HG03378 (cell line): ENCODE results near the gene RAP1GDS1.

ENCODE experiments used
- ATAC-seq: cut with Tn5 transposase; IDR thresholded peaks from one replicate; pipeline ENCODE4 v1.9.1; 2021; ENCODE audit warnings: mild to moderate bottlenecking, moderate library complexity; ENCODE audit not compliant: unreplicated experiment

Gene RAP1GDS1

GRCh38 chr4:98260579-98261404 is at the start of gene RAP1GDS1:
TSS of gene RAP1GDS1 (plus strand) at chr4:98261384. CDS start at chr4:98261566, 182 bp downstream.
- ATAC-seq = peak; percentile 80

- no peak for ATAC-seq
Observed at GRCh38 chr4:98222306-98222705, 38.9 kb upstream of the RAP1GDS1 start.

- ATAC-seq = no peak
Observed at GRCh38 chr4:98226396-98226795, 34.8 kb upstream of the RAP1GDS1 start.

- ATAC-seq = no peak
Observed at GRCh38 chr4:98230961-98231360, 30.2 kb upstream of the RAP1GDS1 start.

GRCh38 chr4:98232202-98232601 is 29.0 kb upstream of the RAP1GDS1 start:
- no peak for ATAC-seq

- ATAC-seq = no peak
Observed at GRCh38 chr4:98237204-98237603, 24.0 kb upstream of the RAP1GDS1 start.

- no peak for ATAC-seq
Observed at GRCh38 chr4:98242063-98242462, 19.1 kb upstream of the RAP1GDS1 start.

- ATAC-seq = no peak
Observed at GRCh38 chr4:98242538-98242937, 18.6 kb upstream of the RAP1GDS1 start.

- no peak for ATAC-seq
Observed at GRCh38 chr4:98245226-98245625, 16.0 kb upstream of the RAP1GDS1 start.

- no peak for ATAC-seq
Observed at GRCh38 chr4:98248934-98249333, 12.2 kb upstream of the RAP1GDS1 start.

- ATAC-seq = no peak
Observed at GRCh38 chr4:98249831-98250230, 11.4 kb upstream of the RAP1GDS1 start.

- ATAC-seq = no peak
Observed at GRCh38 chr4:98253499-98253898, 7.7 kb upstream of the RAP1GDS1 start.

GRCh38 chr4:98260047-98260578 is 1.1 kb upstream of the RAP1GDS1 start:
- peak; percentile 20 for ATAC-seq

- peak; percentile 6 for ATAC-seq
Observed at GRCh38 chr4:98261405-98262291, 464 bp downstream of the RAP1GDS1 start.

GRCh38 chr4:98262431-98262830 is 1.2 kb downstream of the RAP1GDS1 start:
- ATAC-seq = no peak

- no peak for ATAC-seq
Observed at GRCh38 chr4:98267498-98267897, 6.3 kb downstream of the RAP1GDS1 start.

GRCh38 chr4:98275145-98275544 is 14.0 kb downstream of the RAP1GDS1 start:
- ATAC-seq = no peak

- ATAC-seq = no peak
Observed at GRCh38 chr4:98283219-98284189, 22.3 kb downstream of the RAP1GDS1 start.

- no peak for ATAC-seq
Observed at GRCh38 chr4:98284640-98285046, 23.5 kb downstream of the RAP1GDS1 start.

- no peak for ATAC-seq
Observed at GRCh38 chr4:98285676-98286075, 24.5 kb downstream of the RAP1GDS1 start.
